Lower leg skin (tissue), 4 donors: ENCODE data around the gene ZNF488. TPM values are rescaled to one million over a fixed set of nuclear protein-coding genes. Genes with fewer than 3 reads are reported as not detected.
A peak's percentile ranks its signal among the peaks of the same experiment; 100 is the strongest.

Experiments
- DNase-seq, 2 donors: peaks; one replicate each; pipeline ENCODE4 v3.0.0-alpha.2; 2019; ENCODE audit warnings: low spot score in 2 of 2
- H3K4me3 ChIP-seq: fragments of 200-600 bp; sonication (generic); 2 replicates; pipeline ENCODE4 v1.5.1; 2017; ENCODE audit warnings: mild to moderate bottlenecking, low read depth; ENCODE audit not compliant: poor library complexity, severe bottlenecking
- CTCF ChIP-seq, 3 donors: fragments of 450-650 bp; IDR thresholded peaks; one replicate each; pipeline ENCODE4 v1.5.1; 2016; ENCODE audit warnings: antibody characterized with exemption in 3 of 3, mild to moderate bottlenecking in 3 of 3, moderate library complexity in 2 of 3
- POLR2A ChIP-seq, 2 donors: fragments of 450-650 bp; IDR thresholded peaks; one replicate each; pipeline ENCODE4 v1.6.1; 2016 to 2017; ENCODE audit warnings: antibody characterized with exemption in 2 of 2, mild to moderate bottlenecking in 1 of 2, moderate library complexity in 1 of 2
- WGBS, 2 donors: methylation state at CpG; one replicate each; pipeline ENCODE4 v1.1.5; 2018; 5-methylcytosine and 5-hydroxymethylcytosine counted together
- intact Hi-C: fragments of 100-400 bp; cut with DNase I; formaldehyde crosslinking; loops from one replicate; pipeline ENCODE4 v1.15.0; 2023; ENCODE audit warnings: low total_unique reads
- total RNA-seq, 4 donors: library from RNA; depleted of rRNA; stranded (reverse); fragments of >200 nt; gene quantifications; one replicate each; pipeline ENCODE4 v1.1.0, GENCODE V29; 2016

Gene ZNF488
- total RNA-seq, 4 donors from 2014 or later: 0.80 to 2.0 (median 1.1) TPM

DNA sequence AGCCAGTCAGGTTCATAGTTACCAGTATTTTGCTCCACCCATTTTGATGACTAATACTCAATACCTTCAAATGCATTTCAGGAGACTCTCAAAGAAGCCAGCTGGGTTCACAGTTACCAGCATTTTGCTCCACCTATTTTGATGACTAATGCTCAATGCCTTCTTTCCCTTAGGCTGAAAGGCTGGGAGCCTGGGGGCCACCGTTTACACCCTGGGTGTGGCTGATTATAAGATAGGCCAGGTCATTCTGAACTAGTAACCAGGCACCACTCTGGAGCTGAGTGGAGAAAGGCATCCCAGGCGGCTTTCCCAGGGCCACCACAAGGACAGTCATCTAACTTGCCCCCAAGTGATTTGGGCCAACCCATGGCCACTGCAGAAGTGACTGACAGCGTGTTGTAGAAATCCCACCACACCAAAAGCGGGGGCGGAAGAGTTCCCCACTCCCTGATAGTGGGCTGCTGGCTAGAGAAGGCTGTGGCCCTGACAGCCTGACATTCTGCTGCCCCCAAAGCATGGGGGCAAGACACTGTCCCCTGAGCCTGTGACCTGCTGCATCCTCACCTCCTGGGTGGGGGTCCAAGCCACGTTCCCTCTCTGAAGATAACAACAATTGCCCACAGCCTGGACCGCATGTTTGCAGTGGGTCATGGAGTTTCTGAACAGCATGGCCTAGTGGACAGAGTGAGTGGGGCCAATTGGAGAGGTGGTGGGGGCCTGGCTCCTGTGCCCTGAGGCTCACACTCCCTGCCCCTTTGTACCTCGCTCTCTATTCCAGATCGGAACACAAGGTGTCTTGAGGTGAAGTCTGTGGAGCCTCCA, 23.0 kb upstream of the ZNF488 start:
- intact Hi-C loops: no loop called here
- TF ChIP-seq CTCF (IDR thresholded peaks at IDR 0.05) (no peak), POLR2A (IDR thresholded peaks at IDR 0.05) (no peak)
- no peak overlapping the region for H3K4me3 ChIP-seq
- 81% methylated on average over 9 of the region's 9 CpGs for WGBS, 2 donors
- DNase-seq: peak in 1 of 2 donors; percentile 86

- WGBS, 2 donors: 82 to 93% methylated on average over 2 to 3 of the region's 4 CpGs
- TF ChIP-seq POLR2A (IDR thresholded peaks at IDR 0.05): no peak
- TF ChIP-seq CTCF (IDR thresholded peaks at IDR 0.05): no peak
- H3K4me3 ChIP-seq: no peak overlapping the region
- intact Hi-C loops: no loop called here
- DNase-seq: no peak
Measured at GRCh38 chr10:47406548-47406869, 22.4 kb upstream of the ZNF488 start.

- no peak for TF ChIP-seq CTCF (IDR thresholded peaks at IDR 0.05)
- no peak for TF ChIP-seq POLR2A (IDR thresholded peaks at IDR 0.05)
- H3K4me3 ChIP-seq: no peak overlapping the region
- no peak for DNase-seq
- 84 to 95% methylated on average over 10 to 11 of the region's 11 CpGs for WGBS, 2 donors
- intact Hi-C loops: no loop called here
Measured at GRCh38 chr10:47405857-47406547, 21.9 kb upstream of the ZNF488 start.

GRCh38 chr10:47404937-47405336, 20.8 kb upstream of the ZNF488 start:
- DNase-seq: no peak
- no peak for TF ChIP-seq CTCF (IDR thresholded peaks at IDR 0.05)
- TF ChIP-seq POLR2A (IDR thresholded peaks at IDR 0.05): no peak
- WGBS, 2 donors: 85 to 91% methylated on average over 2 of the region's 2 CpGs
- H3K4me3 ChIP-seq: no peak overlapping the region
- intact Hi-C loops: no loop called here

DNA sequence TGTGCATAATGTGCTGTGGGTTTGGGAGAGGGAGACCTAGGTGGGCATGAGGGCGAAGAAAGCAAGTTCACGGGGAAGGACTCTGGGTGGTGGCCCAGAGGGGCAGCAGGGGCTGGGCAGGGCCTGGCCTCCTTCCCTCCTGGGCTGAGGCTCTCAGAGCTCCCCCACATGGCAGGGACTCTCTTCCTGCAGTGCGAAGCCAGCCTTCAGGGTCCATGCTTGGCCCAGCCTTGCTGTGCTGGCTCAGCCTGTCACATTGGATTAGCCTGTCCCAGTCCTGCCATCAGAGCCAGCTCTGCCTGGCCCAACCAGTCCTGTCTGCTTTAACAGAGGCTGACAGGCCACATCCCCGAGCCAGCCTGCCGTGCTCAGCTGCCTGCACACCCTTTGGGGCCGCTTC, 20.4 kb upstream of the ZNF488 start:
- WGBS, 2 donors: 59 to 72% methylated on average over 6 of the region's 6 CpGs
- TF ChIP-seq POLR2A (IDR thresholded peaks at IDR 0.05): no peak
- TF ChIP-seq CTCF (IDR thresholded peaks at IDR 0.05): no peak
- DNase-seq: peak in 1 of 2 donors; percentile 79
- H3K4me3 ChIP-seq: no peak overlapping the region
- intact Hi-C loops: no loop called here
